Sigmoid colon (tissue), 4 donors: ENCODE measurements around the gene LRRC1.

Source experiments
- CTCF ChIP-seq, 4 experiments: fragments of 450-650 bp in 3 of 4; fragments of 200-600 bp in 1 of 4; IDR thresholded peaks; one replicate each; pipeline ENCODE4 v1.5.1; 2016 to 2019; ENCODE audit warnings: antibody characterized with exemption in 4 of 4, mild to moderate bottlenecking in 3 of 4, moderate library complexity in 2 of 4
- POLR2AphosphoS5 ChIP-seq, 4 donors: sonication (generic); formaldehyde crosslinking; IDR thresholded peaks; one replicate each; pipeline ENCODE4 v1.6.1; 2017; ENCODE audit warnings: antibody characterized with exemption in 4 of 4

- no peak for TF ChIP-seq CTCF (IDR thresholded peaks at IDR 0.05)
- no peak for TF ChIP-seq POLR2AphosphoS5 (IDR thresholded peaks at IDR 0.05)
These were observed 73.8 kb downstream of the LRRC1 start for GRCh38 chr6:53868626-53869025.
